GM21529 (cell line): ENCODE data around the gene CES3.

Source experiments
- ATAC-seq: cut with Tn5 transposase; IDR thresholded peaks from one replicate; pipeline ENCODE4 v1.9.1; 2021; ENCODE audit not compliant: unreplicated experiment

The CES3 gene

GRCh38 chr16:67000384-67001351 is 39.6 kb downstream of the CES3 start:
- no peak for ATAC-seq

- ATAC-seq, result no peak
These were observed 40.7 kb downstream of the CES3 start for GRCh38 chr16:67001726-67002125.

- no peak for ATAC-seq
These were observed 46.0 kb downstream of the CES3 start for GRCh38 chr16:67006930-67007658.

- ATAC-seq, result no peak
These were observed 48.1 kb downstream of the CES3 start for GRCh38 chr16:67009158-67009557.

- ATAC-seq, result no peak
These were observed 50.2 kb downstream of the CES3 start for GRCh38 chr16:67011274-67011673.

GRCh38 chr16:67013233-67013822 is 52.3 kb downstream of the CES3 start:
- no peak for ATAC-seq

- ATAC-seq, result peak; percentile 43
These were observed 53.0 kb downstream of the CES3 start for GRCh38 chr16:67013823-67014633.

- peak; percentile 6 for ATAC-seq
These were observed 53.7 kb downstream of the CES3 start for GRCh38 chr16:67014634-67015312.

- ATAC-seq, result no peak
These were observed 54.3 kb downstream of the CES3 start for GRCh38 chr16:67015313-67015731.

- ATAC-seq, result no peak
These were observed 55.1 kb downstream of the CES3 start for GRCh38 chr16:67016143-67016542.

- ATAC-seq, result no peak
These were observed 55.8 kb downstream of the CES3 start for GRCh38 chr16:67016681-67017420.

- no peak for ATAC-seq
These were observed 56.3 kb downstream of the CES3 start for GRCh38 chr16:67017421-67017750.

GRCh38 chr16:67017810-67018488 is 56.9 kb downstream of the CES3 start:
- peak; percentile 87 for ATAC-seq

- ATAC-seq, result no peak
These were observed 58.1 kb downstream of the CES3 start for GRCh38 chr16:67019171-67019570.

- no peak for ATAC-seq
These were observed 60.3 kb downstream of the CES3 start for GRCh38 chr16:67021321-67021720.

GRCh38 chr16:67022531-67023214 is 61.6 kb downstream of the CES3 start:
- ATAC-seq, result no peak

- no peak for ATAC-seq
These were observed 62.6 kb downstream of the CES3 start for GRCh38 chr16:67023689-67024088.
